Measurements from ENCODE around the gene TUBB4A. TPM values are rescaled to one million over a fixed set of nuclear protein-coding genes. Genes with fewer than 3 reads are reported as not detected.

The TUBB4A gene
- total and polyA plus RNA-seq, 2 of the 8 experiments (the other 6 are each of a cell fraction or from before 2014, with no cell fraction given), result 16.8 to 30.4 TPM

DNA sequence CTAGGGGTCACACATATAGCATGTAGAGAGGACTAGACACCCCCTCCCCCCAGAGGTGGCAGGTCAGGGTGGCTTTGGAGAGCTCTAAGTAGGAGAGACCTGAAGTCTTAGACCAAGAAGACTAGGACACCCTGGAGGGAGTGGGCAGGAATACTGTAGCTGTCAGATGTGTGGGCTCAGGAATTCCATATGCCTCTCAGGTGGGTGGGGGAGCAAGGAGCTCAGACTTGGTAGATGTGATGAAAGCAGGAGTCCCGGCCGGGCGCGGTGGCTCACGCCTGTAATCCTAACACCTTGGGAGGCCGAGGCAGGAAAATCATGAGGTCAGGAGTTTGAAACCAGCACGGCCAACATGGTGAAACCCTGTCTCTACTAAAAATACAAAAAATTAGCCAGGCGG is 36.4 kb downstream of the TUBB4A start:
- Histone ChIP-seq H3K18ac (ENCODE audit: extremely low read depth, low read length) (no peak overlapping the region), H3K79me1 (ENCODE audit: low read depth, low read length) (no peaks in the 10 kb centered on the region; the same call in 1 of the 2 replicates), H3K56ac (replicated peaks; ENCODE audit: insufficient read length, low read depth, low read length) (no peak overlapping the region), H3K36me3 (ENCODE audit: control insufficient read depth in 2 of 4, insufficient read depth in 4 of 4, low read length in 3 of 4) (peaks cover 0 to 8% (median 3%) of the 10 kb centered on the region in 4 experiments; a peak in 2 of 8 replicates), H4K5ac (ENCODE audit: insufficient read length, low read depth, low read length) (no peak overlapping the region), H3K4me3 (ENCODE audit: extremely low read depth in 1 of 4, insufficient read depth in 2 of 4, low read depth in 3 of 4, low read length in 4 of 4) (peak overlapping the region in 1 of 4 experiments; percentile 93; a peak in 2 of 8 replicates), H3K9ac (replicated peaks in 1 of 4; ENCODE audit: extremely low read depth in 1 of 4, low read depth in 3 of 4, low read length in 3 of 4) (no peak overlapping the region), H2BK12ac (ENCODE audit: low read depth, low read length) (no peak overlapping the region), H3K4me2 (ENCODE audit: insufficient read depth in 1 of 2, low read depth in 2 of 2, low read length in 2 of 2) (peak overlapping the region; percentile 52 to 72; a peak in 3 of 4 replicates), H4K91ac (replicated peaks; ENCODE audit: insufficient read length, low read length) (no peak overlapping the region), H2BK120ac (replicated peaks; ENCODE audit: low read depth, low read length) (no peak overlapping the region), H4K8ac (ENCODE audit: extremely low read depth, insufficient read depth, low read length) (no peak overlapping the region; the same call in 1 of the 2 replicates), H3K79me2 (ENCODE audit: control insufficient read depth in 1 of 2, insufficient read depth in 2 of 2, low read length in 2 of 2) (peaks cover 0 to 9% of the 10 kb centered on the region in 2 experiments; a peak in 2 of 4 replicates), H3K4ac (replicated peaks; ENCODE audit: insufficient read length, low read depth, low read length) (no peak overlapping the region), H2BK15ac (ENCODE audit: low read length) (no peak overlapping the region), H2BK20ac (ENCODE audit: low read length) (no peak overlapping the region), H3K14ac (ENCODE audit: insufficient read length) (no peak overlapping the region), H3K9me3 (ENCODE audit: insufficient read depth in 2 of 2, low read depth in 1 of 2, low read length in 1 of 2) (no peaks in the 10 kb centered on the region), H3K23ac (ENCODE audit: insufficient read length) (no peak overlapping the region), H4K20me1 (replicated peaks in 1 of 2; ENCODE audit: control insufficient read depth in 1 of 2, insufficient read depth in 2 of 2, low read length in 2 of 2) (peaks cover 0 to 14% of the 10 kb centered on the region in 2 experiments), H2BK5ac (ENCODE audit: low read depth, low read length) (no peak overlapping the region), H3K27me3 (replicated peaks in 1 of 4; ENCODE audit: control insufficient read depth in 3 of 4, extremely low read depth in 1 of 4, insufficient read depth in 3 of 4, low read length in 3 of 4) (no peaks in the 10 kb centered on the region; a peak in 1 of 7 replicates), H2AK5ac (ENCODE audit: low read depth, low read length) (0 out of 2 replicates have a peak overlapping the region, but pooled peaks have one; percentile 24), H3K23me2 (ENCODE audit: low read depth, low read length) (peaks cover 8% of the 10 kb centered on the region; the same call in 1 of the 2 replicates), H3K4me1 (replicated peaks in 1 of 4; ENCODE audit: control insufficient read depth in 3 of 4, insufficient read depth in 4 of 4, low read length in 3 of 4) (peaks cover 0 to 8% (median 4%) of the 10 kb centered on the region in 4 experiments; a peak in 4 of 7 replicates), H2AFZ (ENCODE audit: low read length) (no peak overlapping the region), H3K27ac (ENCODE audit: low read depth, low read length) (no peak overlapping the region)
- 94% methylated on average over 8 of the region's 8 CpGs; no CpG with 5 or more reads in 1 of the 2 experiments for WGBS, 2 experiments (ENCODE audit: extremely low coverage in 1 of 2, insufficient coverage in 1 of 2, insufficient read length in 1 of 2, insufficient replicate concordance in 2 of 2, low coverage in 1 of 2, low lambda C conversion rate in 2 of 2, missing lambda C conversion rate in 1 of 2)
- CTCF ChIA-PET (ENCODE audit: partially characterized antibody), result interaction anchor here (2.2 kb wide), 1 partner anchor 15 kb away, joined by 7 read pairs; the partner anchor contains the start of gene DENND1C
- POLR2A ChIA-PET (ENCODE audit: partially characterized antibody), result interaction anchor here (1.2 to 1.6 kb wide), 3 partner anchors 10 to 44 kb away, joined by 5 to 9 read pairs (median 6); no protein-coding TSS in a partner anchor
- FAIRE-seq (no peak), DNase-seq (ENCODE audit: low read depth in 1 of 2, low spot score in 2 of 2) (no peak)

All from H1 (cell line).